ENCODE measurements around the gene RNF145.

The RNF145 gene

GRCh38 chr5:159223469-159223868 lies 14.1 kb upstream of the RNF145 start:
- POLR2A ChIA-PET = interaction anchor here (0.6 kb wide), 1 partner anchor 66 kb away, joined by 3 read pairs; no protein-coding TSS in a partner anchor
- TF ChIP-seq FOXA1 (IDR thresholded peaks at IDR 0.05) (no peak), FOXM1 (IDR thresholded peaks at IDR 0.05; ENCODE audit: borderline replicate concordance) (no peak), L3MBTL2 (conservative IDR thresholded peaks at IDR 0.05) (no peak), TARDBP (IDR thresholded peaks at IDR 0.05) (no peak), LEF1 (IDR thresholded peaks at IDR 0.05; ENCODE audit: borderline replicate concordance) (no peak), NFRKB (IDR thresholded peaks at IDR 0.05) (no peak), HDGF (IDR thresholded peaks at IDR 0.05; ENCODE audit: borderline replicate concordance) (no peak)
- DNase-seq (ENCODE audit: extremely low spot score) = no peak
- CTCF ChIA-PET = no interaction called here

- POLR2A ChIA-PET = no interaction called here
- CTCF ChIA-PET = interaction anchor here (0.7 kb wide), 1 partner anchor 751 kb away, joined by 3 read pairs; no protein-coding TSS in a partner anchor
- TF ChIP-seq FOXK2 (IDR thresholded peaks at IDR 0.05) (no peak), LEF1 (IDR thresholded peaks at IDR 0.05; ENCODE audit: borderline replicate concordance) (no peak), BHLHE40 (IDR thresholded peaks at IDR 0.05; ENCODE audit: borderline replicate concordance) (no peak), CTBP1 (IDR thresholded peaks at IDR 0.05; ENCODE audit: borderline replicate concordance) (no peak), ELF4 (IDR thresholded peaks at IDR 0.05) (no peak)
- no peak for DNase-seq (ENCODE audit: extremely low spot score)
Observed at GRCh38 chr5:159220206-159220605, 10.9 kb upstream of the RNF145 start.

DNA sequence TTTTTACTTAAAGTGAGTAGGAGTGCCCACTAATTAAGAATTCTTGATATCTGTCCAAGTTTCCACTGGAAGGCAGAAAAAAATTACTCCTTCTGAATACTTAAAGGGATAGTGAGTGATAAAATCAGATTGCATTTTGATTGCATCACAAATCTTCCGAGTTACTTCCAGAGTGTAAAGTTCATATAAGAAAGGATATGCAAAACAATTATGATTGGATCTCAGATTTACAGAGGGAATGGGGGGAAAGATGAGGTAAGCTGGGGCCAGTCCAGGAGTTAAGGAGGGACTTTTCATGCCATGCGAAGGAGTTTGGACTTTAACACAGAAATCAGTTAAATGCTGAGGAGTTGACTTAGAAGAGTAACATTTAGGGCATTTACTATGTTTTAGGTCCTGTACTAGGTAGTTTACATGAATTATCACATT lies 9.3 kb upstream of the RNF145 start:
- ChIA-PET CTCF (no interaction called here), POLR2A (no interaction called here)
- TF ChIP-seq NFRKB (IDR thresholded peaks at IDR 0.05) (no peak), SUZ12 (IDR thresholded peaks at IDR 0.05) (no peak), TARDBP (IDR thresholded peaks at IDR 0.05) (no peak), FOXM1 (IDR thresholded peaks at IDR 0.05; ENCODE audit: borderline replicate concordance) (no peak), FOXK2 (IDR thresholded peaks at IDR 0.05) (no peak), L3MBTL2 (conservative IDR thresholded peaks at IDR 0.05) (no peak), ELF4 (IDR thresholded peaks at IDR 0.05) (no peak), ZNF384 (IDR thresholded peaks at IDR 0.05) (no peak), CTBP1 (IDR thresholded peaks at IDR 0.05; ENCODE audit: borderline replicate concordance) (no peak), ARNT (IDR thresholded peaks at IDR 0.05) (no peak)
- TF ChIP-seq, protein P1, sequence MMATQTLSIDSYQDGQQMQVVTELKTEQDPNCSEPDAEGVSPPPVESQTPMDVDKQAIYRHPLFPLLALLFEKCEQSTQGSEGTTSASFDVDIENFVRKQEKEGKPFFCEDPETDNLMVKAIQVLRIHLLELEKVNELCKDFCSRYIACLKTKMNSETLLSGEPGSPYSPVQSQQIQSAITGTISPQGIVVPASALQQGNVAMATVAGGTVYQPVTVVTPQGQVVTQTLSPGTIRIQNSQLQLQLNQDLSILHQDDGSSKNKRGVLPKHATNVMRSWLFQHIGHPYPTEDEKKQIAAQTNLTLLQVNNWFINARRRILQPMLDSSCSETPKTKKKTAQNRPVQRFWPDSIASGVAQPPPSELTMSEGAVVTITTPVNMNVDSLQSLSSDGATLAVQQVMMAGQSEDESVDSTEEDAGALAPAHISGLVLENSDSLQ (IDR thresholded peaks at IDR 0.05) = no peak

DNA sequence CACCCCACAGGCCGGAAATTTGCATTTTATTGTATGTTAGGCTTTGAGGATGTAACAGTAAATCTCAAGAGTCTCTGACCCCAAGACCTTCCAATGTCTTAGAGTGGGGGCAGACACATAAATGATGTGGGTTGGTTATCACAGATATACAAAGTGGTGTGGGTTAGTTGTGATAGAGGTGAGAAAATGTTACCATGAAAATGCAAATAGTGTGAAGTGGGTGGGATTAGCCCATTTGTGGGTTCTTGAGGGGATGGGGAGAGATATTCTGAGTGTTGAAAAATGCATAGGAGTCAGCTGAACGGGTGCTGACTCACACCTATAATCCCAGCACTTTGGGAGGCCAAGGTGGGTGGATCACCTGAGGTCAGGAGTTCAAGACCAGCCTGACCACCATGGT lies 7.9 kb upstream of the RNF145 start:
- POLR2A ChIA-PET = no interaction called here

More for the DNA sequence above, 9.3 kb upstream of the RNF145 start:
- DNase-seq (ENCODE audit: extremely low spot score) = no peak

GRCh38 chr5:159216454-159216853 lies 7.1 kb upstream of the RNF145 start:
- ChIA-PET POLR2A (no interaction called here), CTCF (interaction anchor here (0.6 to 2.2 kb wide), 3 partner anchors 59 to 1392 kb away, joined by 4 to 8 read pairs (median 4); no protein-coding TSS in a partner anchor)
- DNase-seq (ENCODE audit: extremely low spot score) = no peak
- TF ChIP-seq HDGF (IDR thresholded peaks at IDR 0.05; ENCODE audit: borderline replicate concordance) = no peak
- TF ChIP-seq SUZ12 (IDR thresholded peaks at IDR 0.05) = no peak
- TF ChIP-seq ZNF384 (IDR thresholded peaks at IDR 0.05) = no peak
- no peak for TF ChIP-seq ARNT (IDR thresholded peaks at IDR 0.05)
- TF ChIP-seq, protein P1 (IDR thresholded peaks at IDR 0.05) = no peak
- no peak for TF ChIP-seq NFRKB (IDR thresholded peaks at IDR 0.05)
- no peak for TF ChIP-seq ELF4 (IDR thresholded peaks at IDR 0.05)
- no peak for TF ChIP-seq L3MBTL2 (conservative IDR thresholded peaks at IDR 0.05)
- no peak for TF ChIP-seq LEF1 (IDR thresholded peaks at IDR 0.05; ENCODE audit: borderline replicate concordance)
- TF ChIP-seq FOXK2 (IDR thresholded peaks at IDR 0.05) = no peak
- TF ChIP-seq CTBP1 (IDR thresholded peaks at IDR 0.05; ENCODE audit: borderline replicate concordance) = no peak
- no peak for TF ChIP-seq FOXA1 (IDR thresholded peaks at IDR 0.05)

More for the DNA sequence above, 7.9 kb upstream of the RNF145 start:
- DNase-seq (ENCODE audit: extremely low spot score) = no peak
- CTCF ChIA-PET = interaction anchor here (0.6 to 0.7 kb wide), 2 partner anchors 223 to 1392 kb away, joined by 4 read pairs; no protein-coding TSS in a partner anchor
- TF ChIP-seq NFRKB (IDR thresholded peaks at IDR 0.05) (no peak), ARNT (IDR thresholded peaks at IDR 0.05) (no peak)
- TF ChIP-seq, protein P1 (IDR thresholded peaks at IDR 0.05) = no peak

DNA sequence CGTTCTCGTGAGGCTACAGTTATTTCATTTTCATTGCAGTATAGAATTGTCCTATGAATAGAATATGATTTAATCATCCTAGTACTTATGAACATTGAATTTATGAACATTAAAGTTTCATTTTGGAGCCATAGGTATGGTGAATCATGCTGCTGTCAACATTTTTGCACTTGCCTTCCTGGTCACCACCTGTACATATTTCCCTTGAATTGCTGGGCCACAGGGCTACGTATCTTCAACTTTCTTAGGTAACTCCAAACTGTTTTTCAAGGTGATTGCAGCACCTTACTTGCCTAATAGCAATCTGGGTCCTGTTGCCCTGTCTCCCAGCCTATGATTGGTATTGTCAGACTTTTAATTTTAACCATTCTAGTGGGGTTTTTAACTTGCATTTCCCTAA lies 6.5 kb upstream of the RNF145 start:
- TF ChIP-seq SUZ12 (IDR thresholded peaks at IDR 0.05) (no peak), TARDBP (IDR thresholded peaks at IDR 0.05) (no peak), L3MBTL2 (conservative IDR thresholded peaks at IDR 0.05) (no peak), ARNT (IDR thresholded peaks at IDR 0.05) (no peak), LEF1 (IDR thresholded peaks at IDR 0.05; ENCODE audit: borderline replicate concordance) (no peak), SP1 (IDR thresholded peaks at IDR 0.05) (no peak), ZNF384 (IDR thresholded peaks at IDR 0.05) (no peak), FOXK2 (IDR thresholded peaks at IDR 0.05) (no peak), CTBP1 (IDR thresholded peaks at IDR 0.05; ENCODE audit: borderline replicate concordance) (no peak), ELF4 (IDR thresholded peaks at IDR 0.05) (no peak), BHLHE40 (IDR thresholded peaks at IDR 0.05; ENCODE audit: borderline replicate concordance) (no peak)
- TF ChIP-seq, protein P1 (IDR thresholded peaks at IDR 0.05) = no peak
- ChIA-PET POLR2A (no interaction called here), CTCF (interaction anchor here (2.2 kb wide), 1 partner anchor 59 kb away, joined by 8 read pairs; no protein-coding TSS in a partner anchor)
- no peak for DNase-seq (ENCODE audit: extremely low spot score)

All from HEK293T (cell line).